ENCODE measurements around the gene FAM89A.

DNA sequence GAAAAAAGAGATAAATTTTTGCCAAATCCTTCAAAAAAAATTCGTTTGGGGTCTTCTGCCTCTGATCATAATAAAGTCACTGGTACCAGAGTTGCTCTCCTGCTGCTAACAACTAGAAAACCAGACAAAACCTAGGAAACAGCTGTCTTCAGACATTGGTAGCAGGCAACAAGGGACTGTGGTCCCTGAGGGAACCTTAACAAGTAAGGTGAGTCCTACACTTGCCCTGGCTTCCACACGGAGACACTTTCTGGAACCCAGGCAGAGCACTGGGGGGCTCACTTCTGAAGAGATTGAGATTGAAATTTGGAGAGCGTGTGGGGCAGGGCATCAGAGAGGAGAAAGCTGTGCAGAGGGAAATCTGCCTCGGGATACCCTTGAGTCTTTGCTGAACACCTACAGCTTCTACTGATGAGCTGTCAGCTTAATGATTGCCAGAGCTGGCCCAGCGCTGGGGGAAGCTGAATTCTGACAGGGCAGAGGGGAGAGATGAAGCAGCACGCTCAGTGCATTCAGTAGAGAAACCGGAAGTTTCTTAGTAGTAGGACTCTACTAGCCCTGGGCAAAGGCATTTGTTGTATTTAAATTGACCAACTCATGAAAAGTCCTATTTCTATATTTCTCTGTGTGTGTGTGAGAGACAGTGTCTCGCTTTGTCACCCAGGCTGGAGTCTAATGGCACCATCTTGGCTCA lies 18.5 kb upstream of the FAM89A start:
- no peak for TF ChIP-seq POLR2A (IDR thresholded peaks at IDR 0.05; ENCODE audit: low read depth, low read length)
- no peak for TF ChIP-seq POLR2AphosphoS5 (IDR thresholded peaks at IDR 0.05; ENCODE audit: low read depth, low read length)
- no peak for TF ChIP-seq TAF1 (IDR thresholded peaks at IDR 0.05; ENCODE audit: borderline replicate concordance, low read depth, low read length)

Measured in GM12892 (cell line).